ENCODE measurements around the gene SPAG6.

DNA sequence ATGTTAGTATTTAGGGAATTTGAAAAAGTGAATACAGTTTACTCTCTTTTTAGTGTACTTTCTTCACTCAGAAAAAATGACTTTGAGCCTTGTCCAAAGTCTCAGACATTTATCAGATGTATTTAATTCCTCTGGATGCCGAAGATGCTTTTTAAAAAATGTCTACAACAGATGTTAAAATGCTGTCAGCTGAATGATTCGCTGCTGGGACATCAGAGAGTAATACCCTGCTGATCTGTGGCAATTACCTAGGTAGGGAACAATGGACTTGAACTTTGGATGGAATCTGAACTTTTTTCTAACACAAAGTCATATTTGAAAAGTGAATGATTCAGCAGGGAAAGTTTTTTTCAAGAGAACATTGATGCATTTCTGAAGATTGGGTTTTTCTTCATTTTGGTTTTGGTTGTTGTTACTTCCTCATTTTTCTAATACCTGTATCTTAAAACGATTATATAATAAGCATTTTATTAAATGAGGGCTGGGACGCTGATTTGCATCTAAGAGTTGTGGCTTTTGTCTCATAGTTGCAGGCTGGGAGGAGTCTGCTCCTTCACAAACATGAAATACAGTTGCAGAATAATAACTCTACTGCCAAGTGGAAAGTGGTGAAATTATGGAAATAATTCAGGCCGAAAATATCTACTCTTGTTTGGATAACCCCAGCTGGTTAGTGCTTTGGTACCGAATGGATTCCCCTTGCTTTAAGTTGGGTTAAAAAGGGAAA is 98.0 kb downstream of the SPAG6 start:
- TF ChIP-seq ZFP3 (CRISPR knock-in tag; IDR thresholded peaks at IDR 0.05) = no peak
- no peak for TF ChIP-seq ZNF8 (CRISPR knock-in tag; IDR thresholded peaks at IDR 0.05)
- no peak for TF ChIP-seq PATZ1 (CRISPR knock-in tag; IDR thresholded peaks at IDR 0.05; ENCODE audit: borderline replicate concordance)
- no peak for TF ChIP-seq ARNTL (CRISPR knock-in tag; IDR thresholded peaks at IDR 0.05; ENCODE audit: borderline replicate concordance, low read depth)
- TF ChIP-seq ZFP30 (CRISPR knock-in tag; IDR thresholded peaks at IDR 0.05) = no peak
- no peak for TF ChIP-seq ESRRG (CRISPR knock-in tag; IDR thresholded peaks at IDR 0.05)
- TF ChIP-seq OSR1 (CRISPR knock-in tag; IDR thresholded peaks at IDR 0.05) = no peak
- no peak for TF ChIP-seq ISL1 (CRISPR knock-in tag; IDR thresholded peaks at IDR 0.05)
- no peak for TF ChIP-seq TOX (CRISPR knock-in tag; IDR thresholded peaks at IDR 0.05; ENCODE audit: borderline replicate concordance)

Measured in SK-N-SH treated with all-trans-retinoic acid at 6 μM for 48 hours (cell line).